ENCODE data around the gene SYAP1.

DNA sequence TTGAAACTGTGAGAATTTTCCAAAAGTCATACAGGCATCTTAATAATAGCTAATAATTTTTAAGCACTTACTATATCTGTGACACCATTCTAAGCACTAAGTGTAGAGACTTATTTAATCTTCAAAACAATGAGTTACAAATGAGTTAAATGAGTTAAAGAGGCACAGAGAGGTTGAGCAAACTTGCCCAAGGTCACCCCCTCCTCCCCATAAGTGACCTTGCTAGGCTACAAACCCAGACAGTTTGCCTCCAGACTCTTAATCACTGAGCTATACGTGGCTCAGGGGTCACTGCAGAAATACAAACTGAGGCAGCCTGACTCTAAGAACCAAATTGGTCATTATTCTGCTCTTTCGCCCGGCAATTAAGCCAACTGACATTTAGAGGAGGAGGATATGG is 22.5 kb upstream of the SYAP1 start:
- TF ChIP-seq POLR2A (IDR thresholded peaks at IDR 0.05) (no peak), CTCF (IDR thresholded peaks at IDR 0.05) (no peak)
